B cell (primary cell): ENCODE measurements around the gene PNPLA4.

Experiments used
- CTCF ChIP-seq: fragments of 200-600 bp; IDR thresholded peaks from one replicate; pipeline ENCODE4 v1.8.0; 2022; ENCODE audit warnings: antibody characterized with exemption, mild to moderate bottlenecking
- EZH2 ChIP-seq: IDR thresholded peaks from 2 replicates; pipeline ENCODE4 v1.6.1; 2012; ENCODE audit warnings: borderline replicate concordance, low read depth, mild to moderate bottlenecking, moderate library complexity, low read length; ENCODE audit not compliant: insufficient read depth, poor library complexity, severe bottlenecking

- TF ChIP-seq CTCF = no peak
- TF ChIP-seq EZH2 = no peak
Measured at GRCh38 chrX:7926501-7926900, 712 bp downstream of the PNPLA4 start.
